KG1 (cell line): ENCODE results near the gene SLC39A1.
A peak's percentile ranks its signal among the peaks of the same experiment; 100 is the strongest.
"Not testable (repeated sequence)": the region's sequence is repeated elsewhere in the genome, so short reads cannot be mapped to it uniquely, and the experiment has no call there.

Experiments used
- DNase-seq: peaks from one replicate; lab custom pipeline; 2025; lab: John Stamatoyannopoulos, UW

SLC39A1 gene

GRCh38 chr1:153929426-153929825 is 33.9 kb downstream of the SLC39A1 start:
- no peak for DNase-seq

- no peak for DNase-seq
Observed at GRCh38 chr1:153928791-153929341, 34.5 kb downstream of the SLC39A1 start.

GRCh38 chr1:153928245-153928644 is 35.1 kb downstream of the SLC39A1 start:
- DNase-seq = no peak

GRCh38 chr1:153926405-153926804 is 36.9 kb downstream of the SLC39A1 start:
- no peak for DNase-seq

GRCh38 chr1:153922972-153923925 is 40.1 kb downstream of the SLC39A1 start, which contains the start of gene GATAD2B:
TSS of gene GATAD2B (minus strand) at chr1:153922972. CDS start at chr1:153828347, 94,625 bp downstream.
- peak; percentile 99 for DNase-seq

- DNase-seq = peak; percentile 67
Observed at GRCh38 chr1:153922076-153922971, 41.0 kb downstream of the SLC39A1 start.

GRCh38 chr1:153921803-153922075 is 41.6 kb downstream of the SLC39A1 start:
- DNase-seq = no peak

GRCh38 chr1:153921080-153921802 is 42.1 kb downstream of the SLC39A1 start:
- no peak for DNase-seq

GRCh38 chr1:153919876-153920852 is 43.2 kb downstream of the SLC39A1 start:
- peak; percentile 54 for DNase-seq

- no peak for DNase-seq
Observed at GRCh38 chr1:153916297-153916696, 47.0 kb downstream of the SLC39A1 start.

GRCh38 chr1:153912349-153912748 is 51.0 kb downstream of the SLC39A1 start:
- DNase-seq = no peak

GRCh38 chr1:153910560-153910959 is 52.8 kb downstream of the SLC39A1 start:
- not testable (repeated sequence) for DNase-seq
